Left renal pelvis (tissue), 4 donors: ENCODE data around the gene ARHGDIB. TPM values are rescaled to one million over a fixed set of nuclear protein-coding genes. Genes with fewer than 3 reads are reported as not detected.

Source experiments
- DNase-seq, 4 donors: peaks; one replicate each; pipeline ENCODE4 v3.0.0-alpha.2; 2013; ENCODE audit warnings: low read depth in 4 of 4, low spot score in 3 of 4
- polyA plus RNA-seq, 4 donors: library from polyadenylated mRNA; unstranded; fragments of 120-200 nt; gene quantifications; one replicate each; pipeline ENCODE4 v1.2.1, GENCODE V29; 2013; ENCODE audit not compliant: insufficient read length in 4 of 4

Gene ARHGDIB
- 10 to 100 TPM; 43.1 to 67.6 (median 55.7) TPM for polyA plus RNA-seq

DNA sequence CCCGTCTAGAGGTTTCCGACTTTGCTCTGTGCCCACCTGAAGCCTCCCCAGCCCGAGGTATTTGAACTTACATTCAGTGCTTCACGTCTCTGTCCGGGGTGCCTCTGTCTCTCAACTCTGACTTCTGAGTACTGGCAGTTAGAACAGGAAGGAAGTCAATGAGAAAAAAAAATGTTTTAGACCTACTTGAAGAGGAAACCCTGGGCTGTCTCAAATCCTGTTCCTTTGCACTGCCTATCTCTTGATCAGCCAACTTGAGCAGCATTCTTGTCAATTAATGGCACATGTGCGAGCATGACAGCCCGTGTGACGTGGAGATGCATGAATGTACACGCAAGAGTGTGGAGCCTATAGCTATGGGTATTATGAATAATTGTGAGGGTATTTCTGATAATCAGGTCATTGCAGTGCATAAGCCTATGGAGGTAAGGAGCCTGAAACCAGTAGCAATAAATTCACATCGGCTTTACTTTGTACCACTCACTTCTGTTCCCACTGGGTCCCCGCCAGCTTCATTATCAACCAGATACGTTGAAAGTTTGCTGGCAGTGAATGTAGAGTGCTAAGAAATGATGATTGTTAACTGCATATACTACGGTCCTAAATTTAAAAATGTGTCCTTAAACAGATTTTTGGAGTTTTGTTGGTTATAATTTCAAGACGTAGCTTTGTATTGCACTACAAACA, at the start of gene ARHGDIB:
ARHGDIB (minus strand) TSS at position 136 of the 687 bp plus-strand sequence. CDS start 10,889 bp downstream, outside the sequence.
- no peak for DNase-seq

DNA sequence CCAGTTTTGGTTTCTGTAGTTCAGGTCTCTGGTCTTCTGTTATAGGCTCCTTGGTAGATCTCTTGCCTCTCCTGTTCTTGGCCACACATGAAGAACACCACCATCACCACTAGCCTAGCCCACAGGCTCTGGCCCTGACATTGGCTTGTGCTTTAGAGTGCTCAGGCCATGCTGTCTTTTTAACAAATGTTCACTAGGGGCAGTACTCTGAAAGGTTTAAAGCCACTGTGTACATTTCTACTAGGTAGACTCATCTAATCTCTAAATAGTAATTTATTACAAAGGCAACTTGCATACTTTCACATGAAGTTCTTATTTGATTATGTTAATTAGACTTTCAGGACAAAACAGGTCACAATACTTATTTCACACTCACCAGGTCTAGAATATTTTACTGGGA, 49.8 kb upstream of the ARHGDIB start:
- no peak for DNase-seq

DNA sequence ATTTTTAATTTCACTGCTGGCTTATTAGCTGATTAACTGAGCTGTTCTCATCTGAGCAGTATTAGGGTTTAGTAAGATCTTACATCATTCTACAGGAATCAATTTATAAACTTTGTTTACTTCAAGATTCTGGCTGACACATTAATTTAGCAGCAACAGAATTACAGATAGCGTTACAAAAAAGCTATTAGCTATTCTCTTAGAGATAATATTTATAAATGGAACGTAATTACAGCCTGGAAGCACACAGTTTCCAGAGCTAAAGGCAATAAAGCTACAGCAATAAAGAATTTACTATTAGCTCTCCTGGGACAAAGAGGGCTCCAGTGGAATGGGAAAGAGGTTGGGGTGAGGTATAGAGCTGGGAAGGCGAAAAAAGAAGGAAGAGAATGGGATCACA, 46.1 kb upstream of the ARHGDIB start:
- DNase-seq: no peak

DNA sequence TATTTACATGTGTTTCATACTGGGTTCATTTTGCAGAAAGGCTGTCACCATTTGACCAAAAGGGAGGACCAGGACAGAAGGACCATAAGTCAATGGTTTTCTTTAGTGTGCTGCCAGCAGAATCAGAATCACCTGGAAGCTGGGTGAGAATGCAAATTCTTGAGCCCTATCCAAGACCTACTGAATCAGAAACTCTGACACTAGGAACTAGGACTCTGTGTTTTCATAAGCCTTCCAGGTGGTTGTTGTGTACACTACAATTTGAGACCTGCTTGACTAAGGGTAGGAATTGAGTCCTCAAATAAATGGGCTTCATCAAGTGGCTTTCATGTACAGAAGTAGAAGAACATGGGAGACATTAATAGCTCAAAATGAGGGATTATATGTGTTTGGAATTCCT, 43.7 kb upstream of the ARHGDIB start:
- DNase-seq: no peak

DNA sequence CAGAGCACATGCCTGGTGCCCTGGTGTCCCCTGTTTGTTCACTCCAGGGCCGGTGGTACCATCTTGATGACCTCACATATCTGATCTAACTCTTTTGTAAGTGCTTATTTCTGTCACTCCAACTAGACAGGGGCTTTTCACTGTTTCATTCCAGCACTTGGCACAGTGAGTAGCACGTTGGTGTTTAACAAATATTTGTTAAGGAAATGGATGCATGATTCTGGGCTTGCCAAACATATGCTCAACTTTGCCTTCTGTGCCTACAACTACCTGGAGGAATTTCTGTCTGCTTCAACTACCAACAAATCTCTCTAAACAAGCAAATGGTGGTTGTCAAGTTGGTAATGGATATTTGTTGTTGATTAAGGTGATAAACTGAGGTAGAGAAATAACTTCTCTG, 43.0 kb upstream of the ARHGDIB start:
- no peak for DNase-seq

DNA sequence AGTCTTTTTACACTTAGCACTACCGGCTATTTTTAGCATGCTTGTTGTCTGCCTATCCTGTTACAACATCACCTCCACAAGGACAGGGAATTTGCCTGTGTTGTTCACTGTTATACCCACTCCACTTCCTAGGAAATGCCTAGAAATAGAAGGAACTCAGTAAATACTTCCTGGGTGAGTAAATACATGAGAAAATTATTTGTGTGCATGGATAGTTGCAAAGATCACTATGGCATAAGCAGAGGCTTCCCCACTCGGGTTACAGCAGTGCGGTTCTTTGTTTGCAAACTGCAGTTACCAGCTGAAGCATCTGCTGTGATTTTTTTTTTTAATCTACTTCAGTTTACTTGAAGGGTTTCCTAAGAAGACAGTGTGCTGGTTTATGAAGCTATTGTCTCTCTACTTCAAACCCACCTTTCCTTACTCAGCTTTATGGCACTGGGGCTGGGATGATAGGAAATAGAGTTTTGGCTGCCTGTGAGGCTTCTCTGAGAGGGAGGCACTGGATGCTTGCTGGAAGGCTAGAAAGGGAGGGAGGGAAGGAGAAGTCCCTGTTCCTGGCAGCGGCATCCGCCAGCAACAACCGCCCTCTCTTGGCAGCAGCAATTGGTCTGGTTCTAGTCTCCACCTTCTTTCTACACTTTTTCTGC, 40.5 kb upstream of the ARHGDIB start:
- DNase-seq: no peak

DNA sequence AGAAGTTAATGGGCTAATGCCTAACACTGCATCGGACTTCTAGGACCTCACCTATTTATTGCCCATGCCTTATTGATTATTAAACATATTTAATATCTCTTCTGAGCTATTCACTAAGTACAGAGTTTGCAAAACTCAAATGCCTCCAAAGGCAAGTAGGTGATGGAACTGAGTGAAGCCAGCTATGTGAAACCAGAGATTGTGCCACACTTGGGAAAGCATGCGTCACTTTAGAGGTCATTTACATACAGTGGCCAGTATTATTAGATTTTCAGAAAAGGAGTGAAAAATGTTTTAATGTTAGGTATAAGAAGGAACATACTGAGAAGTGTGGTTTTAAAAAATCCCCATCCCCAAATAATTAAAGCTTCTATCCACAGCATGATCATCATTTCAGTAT, 39.2 kb upstream of the ARHGDIB start:
- no peak for DNase-seq

DNA sequence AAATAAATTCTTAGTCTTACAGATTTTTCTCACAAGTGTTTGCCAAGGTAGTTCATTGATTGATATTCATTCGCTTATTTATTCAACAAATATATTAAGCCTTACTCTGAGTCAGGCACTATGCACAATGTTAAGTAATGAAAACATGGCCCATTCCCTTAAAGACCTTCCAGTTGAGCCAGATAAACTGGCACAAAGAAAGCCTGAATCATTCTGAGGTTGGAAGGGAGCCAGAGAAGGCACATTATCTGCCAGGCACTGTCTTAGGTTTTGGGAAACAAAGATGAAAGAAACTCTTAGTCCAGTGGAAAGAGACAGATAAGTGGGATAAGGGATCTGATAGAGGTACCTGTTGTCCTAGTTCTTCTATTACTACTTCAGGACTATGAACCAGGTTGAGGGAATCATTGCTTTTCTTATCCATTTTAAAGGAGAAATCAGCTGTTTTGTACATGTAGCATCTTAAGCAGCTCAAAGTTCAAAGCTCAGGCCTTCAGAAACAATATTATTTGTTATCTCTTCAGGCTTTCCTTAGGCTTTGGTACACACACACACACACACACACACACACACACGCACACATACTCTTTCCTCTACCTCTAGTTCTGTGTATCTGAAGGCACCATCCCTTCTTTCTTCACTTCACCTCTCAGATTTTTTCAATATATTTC, 38.4 kb upstream of the ARHGDIB start:
- no peak for DNase-seq

DNA sequence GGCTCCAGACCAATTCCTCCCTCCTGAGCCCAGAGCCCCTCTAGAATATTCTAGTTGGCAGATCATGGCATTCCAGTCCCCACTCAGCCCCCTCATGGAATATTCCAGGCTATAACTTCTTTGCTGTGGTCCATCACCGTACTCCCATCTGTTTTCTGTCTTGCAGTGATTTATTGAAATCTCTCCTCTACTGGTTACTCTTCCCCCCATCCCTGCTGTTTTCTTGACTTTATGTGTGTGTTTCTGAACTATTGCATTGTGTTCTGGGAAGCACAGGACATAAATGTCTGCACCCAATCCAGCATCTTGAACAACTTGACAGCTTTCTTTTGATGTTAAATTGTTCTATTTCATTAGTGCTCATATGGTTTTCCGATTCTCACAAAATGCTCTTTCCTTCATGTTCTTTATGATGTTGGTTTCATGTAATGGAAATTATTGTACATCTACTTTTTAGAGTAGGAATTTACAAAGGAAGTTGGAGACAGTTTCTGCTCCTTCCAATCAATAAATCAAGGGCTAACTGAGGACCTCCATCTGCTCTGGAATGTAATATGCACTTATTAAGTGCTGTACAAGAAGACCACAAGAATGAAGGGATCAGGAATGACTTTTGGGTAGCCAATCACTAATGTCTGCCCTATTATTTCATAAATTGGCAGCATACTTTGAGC, 37.8 kb upstream of the ARHGDIB start:
- peak in 1 of 4 donors; percentile 43 for DNase-seq

DNA sequence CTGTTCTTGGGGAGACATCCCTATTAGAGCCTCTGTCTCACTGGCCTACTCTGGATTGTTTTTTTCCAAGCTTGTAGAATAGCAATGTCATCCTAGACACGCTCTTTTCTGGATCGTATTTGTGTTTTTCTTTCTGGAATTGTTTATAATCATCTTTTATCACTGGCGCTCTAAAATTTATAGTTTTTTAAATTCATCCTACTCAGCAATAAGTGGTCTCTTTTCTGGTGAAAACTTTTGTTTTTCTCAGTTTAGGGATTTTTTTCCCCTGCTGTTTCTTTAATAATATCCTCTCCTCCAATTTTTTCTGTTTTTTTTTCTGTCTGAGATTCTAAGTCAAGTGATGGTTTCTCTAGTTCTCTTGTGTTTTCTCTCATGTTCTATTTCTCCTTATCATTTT, 36.6 kb upstream of the ARHGDIB start:
- DNase-seq: no peak

DNA sequence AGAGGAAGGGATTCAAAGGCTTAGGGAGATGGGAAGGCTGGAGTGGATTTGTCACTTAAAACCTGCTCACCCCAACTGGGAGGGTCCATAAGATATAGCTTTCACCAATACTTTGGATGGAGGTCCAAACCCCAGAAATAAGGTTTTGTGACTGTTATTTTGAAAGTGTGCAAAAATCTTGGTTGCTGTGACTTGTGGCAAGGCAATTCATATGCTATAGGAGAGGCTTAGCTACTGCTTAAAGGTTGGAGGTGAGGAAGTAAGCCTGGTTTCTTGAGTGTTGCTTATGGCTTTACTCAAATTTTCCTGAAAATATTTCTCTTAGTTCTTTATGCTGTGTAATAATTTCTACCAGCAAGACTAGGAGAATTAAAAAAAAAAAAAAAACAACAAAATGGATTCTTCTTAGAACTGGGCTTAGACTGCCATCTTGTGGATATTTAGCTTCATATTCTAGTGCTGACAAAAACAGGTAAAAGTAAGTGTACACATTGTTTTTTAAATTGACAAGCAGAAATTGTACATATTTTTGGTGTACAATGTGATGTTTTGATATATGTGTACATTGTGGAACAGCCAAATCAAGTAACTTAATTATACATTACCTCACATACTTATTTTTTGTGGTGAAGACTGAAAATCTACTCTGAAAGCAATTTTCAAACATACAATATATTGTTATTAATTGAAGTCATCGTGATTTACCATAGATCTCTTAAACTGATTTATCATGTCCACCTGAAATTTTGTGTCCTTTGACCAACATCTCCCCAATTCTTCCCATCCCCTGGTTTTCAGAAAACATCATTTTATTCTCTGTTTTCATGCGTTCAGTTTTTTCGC, 34.4 kb upstream of the ARHGDIB start:
- peak in 2 of 4 donors; percentile 43 to 60 for DNase-seq

DNA sequence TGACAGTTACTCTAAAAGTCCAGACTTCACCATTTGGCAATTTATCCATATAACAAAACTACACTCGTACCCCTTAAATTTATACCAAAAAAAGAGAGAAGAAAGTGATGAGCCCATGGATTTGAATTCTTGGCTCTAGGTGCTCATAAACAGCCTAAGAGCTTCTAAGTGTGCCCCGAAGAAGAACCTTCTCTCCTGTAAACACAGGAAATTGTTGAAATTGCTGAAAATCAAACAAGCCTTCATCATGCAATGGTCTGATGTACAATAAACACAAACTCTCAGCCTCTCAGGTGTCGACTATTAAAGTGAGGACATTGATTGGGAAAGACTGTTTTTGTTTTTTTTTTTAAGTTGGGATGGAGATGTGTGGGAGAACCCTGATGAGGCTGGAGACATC, 33.2 kb upstream of the ARHGDIB start:
- no peak for DNase-seq

DNA sequence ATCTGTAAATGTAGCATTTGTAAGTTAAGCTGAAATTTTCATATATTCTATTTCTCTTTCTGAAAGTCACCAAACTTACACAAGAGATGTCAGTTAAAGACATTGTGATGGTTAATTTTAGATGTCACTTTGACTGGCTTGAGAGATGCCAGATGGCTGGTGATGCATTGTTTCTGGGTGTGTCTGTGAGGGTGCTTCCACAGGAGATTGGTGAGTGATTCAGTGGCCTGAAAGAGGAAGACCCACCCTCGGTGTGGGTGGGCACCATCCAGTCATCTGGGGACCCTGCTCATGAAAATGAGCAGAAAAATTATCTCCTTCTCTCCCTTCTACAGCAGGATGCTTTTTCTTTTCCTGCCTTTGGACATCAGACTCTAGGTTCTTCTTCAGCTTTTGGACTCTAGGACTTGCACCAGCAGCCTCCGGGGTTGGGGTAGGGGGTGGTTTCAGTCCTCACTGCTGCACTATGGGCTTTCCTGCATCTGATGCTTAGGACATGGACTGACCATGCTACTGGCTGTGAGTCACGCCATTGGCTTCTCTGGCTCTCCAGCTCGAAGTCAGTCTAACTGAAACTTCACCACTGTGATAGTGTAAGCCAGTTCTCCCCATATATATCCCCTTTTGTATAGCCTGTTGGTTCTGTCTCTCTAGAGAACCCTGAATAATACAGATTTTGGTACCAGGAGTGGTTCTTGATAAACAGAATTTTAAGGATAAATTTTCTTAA, 32.3 kb upstream of the ARHGDIB start:
- no peak for DNase-seq

DNA sequence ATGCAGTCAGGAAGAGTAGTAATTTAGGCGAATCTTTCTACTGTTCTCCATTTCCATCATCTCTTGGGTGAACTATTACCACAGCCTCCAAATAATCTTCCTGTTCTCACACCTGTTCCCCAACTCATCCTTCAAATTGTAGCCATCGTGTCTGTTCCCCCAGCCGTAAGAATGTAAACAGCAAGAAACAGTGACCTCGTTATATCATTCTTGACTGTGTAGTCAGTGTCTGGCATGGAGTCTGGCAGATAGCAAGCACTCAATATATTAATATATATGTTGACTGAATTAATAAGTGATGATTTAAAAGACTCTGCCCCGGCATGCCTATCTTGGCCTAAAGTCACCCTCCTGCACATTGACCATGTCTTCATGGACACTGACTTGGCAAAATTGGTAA, 31.7 kb upstream of the ARHGDIB start:
- no peak for DNase-seq

DNA sequence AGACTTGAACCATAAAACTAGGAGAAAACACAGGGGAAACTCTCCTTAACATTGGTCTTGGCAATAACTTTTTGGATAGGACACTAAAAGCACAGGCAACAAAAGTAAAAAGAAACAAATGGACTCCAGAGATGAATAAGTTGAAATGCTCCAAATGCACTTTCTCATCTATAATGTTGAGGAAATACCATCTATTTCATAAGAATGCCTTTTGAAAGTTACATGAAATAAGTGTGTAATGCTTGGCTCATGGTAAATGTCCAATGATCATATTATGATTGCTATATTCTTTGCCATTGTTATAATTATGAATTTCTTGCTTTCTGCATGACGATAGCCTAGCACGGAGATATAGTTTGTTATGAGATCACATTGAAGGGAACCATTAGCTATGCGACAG, 31.3 kb upstream of the ARHGDIB start:
- no peak for DNase-seq

DNA sequence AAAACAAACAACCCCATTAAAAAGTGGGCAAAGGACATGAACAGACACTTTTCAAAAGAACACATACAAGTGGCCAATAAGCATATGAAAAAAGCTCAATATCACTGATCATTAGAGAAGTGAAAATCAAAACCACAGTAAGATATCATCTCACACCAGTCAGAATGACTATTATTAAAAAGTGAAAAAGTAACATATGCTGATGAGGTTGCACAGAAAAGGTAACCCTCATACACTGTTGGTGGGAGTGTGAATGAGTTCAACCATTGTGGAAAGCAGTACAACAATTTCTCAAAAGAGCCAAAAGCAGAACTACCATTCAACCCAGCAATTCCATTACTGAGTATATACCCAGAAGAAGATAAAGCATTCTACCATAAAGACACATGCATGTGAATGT, 29.7 kb upstream of the ARHGDIB start:
- DNase-seq: no peak

DNA sequence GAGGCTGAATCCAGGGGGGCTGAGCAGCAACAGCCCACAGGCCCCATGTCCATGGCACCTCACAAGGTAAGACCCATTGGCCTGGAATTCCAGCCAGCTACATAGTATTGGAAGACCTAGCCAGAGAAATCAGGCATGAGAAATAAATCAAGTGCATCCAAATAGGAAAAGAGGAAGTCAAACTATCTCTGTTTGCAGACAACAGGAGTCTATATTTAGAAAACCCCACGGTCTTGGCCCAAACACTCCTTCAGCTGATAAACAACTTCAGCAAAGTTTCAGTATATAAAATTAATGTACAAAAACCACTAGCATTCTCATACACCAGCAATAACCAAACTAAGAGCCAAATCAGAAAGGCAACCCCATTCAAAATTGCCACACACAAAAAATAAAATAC, 28.4 kb upstream of the ARHGDIB start:
- no peak for DNase-seq

DNA sequence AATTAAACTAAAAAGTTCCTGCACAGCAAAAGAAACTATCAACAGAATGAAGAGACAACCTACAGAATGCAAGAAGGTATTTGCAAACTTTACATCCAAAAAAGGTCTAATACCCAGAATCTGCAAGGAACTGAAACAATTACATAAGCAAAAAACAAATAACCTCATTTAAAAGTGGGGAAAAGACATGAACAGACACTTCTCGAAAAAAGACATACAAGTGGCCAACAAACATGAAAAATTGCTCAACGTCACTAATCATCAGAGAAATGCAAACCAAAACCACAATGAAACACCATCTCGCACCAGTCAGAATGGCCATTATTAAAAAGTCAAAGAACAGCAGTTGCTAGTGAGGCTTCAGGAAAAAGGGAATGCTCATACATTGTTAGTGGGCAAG, 26.6 kb upstream of the ARHGDIB start:
- no peak for DNase-seq

DNA sequence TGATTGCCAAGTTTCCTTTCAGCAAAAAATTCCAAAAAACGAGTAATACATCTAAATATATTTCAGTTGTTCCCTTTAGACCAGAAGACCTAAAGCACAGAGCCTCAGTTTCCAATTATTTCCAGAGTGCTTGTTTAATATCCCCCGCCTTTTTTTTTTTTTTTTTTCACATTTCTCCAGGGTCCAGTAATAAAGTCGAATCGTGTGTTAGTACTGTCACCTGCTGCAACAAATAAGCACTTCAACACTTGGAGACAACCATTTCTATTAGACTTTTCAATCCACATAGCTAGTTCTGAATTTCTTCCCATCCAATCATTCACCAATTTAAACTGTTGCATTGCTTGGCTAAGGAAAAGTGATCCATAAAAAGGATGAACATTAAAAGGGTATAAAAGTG, 25.0 kb upstream of the ARHGDIB start:
- DNase-seq: no peak

DNA sequence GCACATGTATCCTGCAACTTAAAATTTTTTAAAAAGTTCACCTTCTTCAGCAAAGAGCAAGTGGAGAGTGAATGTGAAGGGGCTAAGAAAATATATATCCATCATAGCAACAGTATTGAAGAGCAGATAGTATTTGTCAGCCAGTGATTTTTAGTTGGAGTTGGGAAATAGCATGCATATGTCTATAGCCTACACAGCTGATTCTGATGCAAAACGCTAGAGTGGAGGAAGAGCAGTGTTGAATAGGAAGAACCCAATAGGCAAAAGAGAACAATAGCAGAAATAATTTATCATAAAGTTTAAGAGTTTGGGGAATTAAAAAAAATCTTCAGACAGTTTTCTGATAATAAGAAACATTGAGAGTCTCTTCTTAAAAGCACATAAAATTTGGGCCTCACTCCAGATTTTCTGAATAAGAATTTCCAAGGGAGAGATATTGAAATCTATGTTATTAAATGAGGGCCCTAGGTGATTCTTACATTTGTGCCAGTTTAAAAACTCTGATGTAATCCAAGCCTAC, 23.4 kb upstream of the ARHGDIB start:
- DNase-seq: no peak
